GM18498 (cell line): ENCODE data around the gene UBR7.
"Not testable (repeated sequence)": the region's sequence is repeated elsewhere in the genome, so short reads cannot be mapped to it uniquely, and the experiment has no call there.

ENCODE experiments used
- ATAC-seq: cut with Tn5 transposase; IDR thresholded peaks from one replicate; pipeline ENCODE4 v1.9.1; 2021; ENCODE audit warnings: mild to moderate bottlenecking, moderate library complexity; ENCODE audit not compliant: unreplicated experiment

UBR7 gene

DNA sequence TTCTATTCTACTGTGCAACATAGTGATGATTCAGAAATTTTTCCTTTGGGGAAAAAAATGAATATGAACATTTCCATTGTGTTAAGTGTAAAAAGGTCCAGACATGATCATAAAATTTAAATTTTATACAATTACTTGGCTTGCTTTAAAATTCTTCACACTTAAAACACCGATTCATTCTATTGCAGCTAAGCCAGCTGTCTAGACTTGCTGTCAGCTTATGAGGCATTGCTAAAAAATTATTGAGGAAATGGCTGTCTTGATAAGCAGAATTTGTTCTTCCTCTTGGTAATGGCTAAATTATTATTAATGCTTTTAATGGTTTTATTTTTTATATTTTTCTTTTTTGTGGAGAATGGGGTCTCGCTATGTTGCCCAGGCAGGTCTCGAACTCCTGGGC lies 20.1 kb upstream of the UBR7 start:
- no peak for ATAC-seq

DNA sequence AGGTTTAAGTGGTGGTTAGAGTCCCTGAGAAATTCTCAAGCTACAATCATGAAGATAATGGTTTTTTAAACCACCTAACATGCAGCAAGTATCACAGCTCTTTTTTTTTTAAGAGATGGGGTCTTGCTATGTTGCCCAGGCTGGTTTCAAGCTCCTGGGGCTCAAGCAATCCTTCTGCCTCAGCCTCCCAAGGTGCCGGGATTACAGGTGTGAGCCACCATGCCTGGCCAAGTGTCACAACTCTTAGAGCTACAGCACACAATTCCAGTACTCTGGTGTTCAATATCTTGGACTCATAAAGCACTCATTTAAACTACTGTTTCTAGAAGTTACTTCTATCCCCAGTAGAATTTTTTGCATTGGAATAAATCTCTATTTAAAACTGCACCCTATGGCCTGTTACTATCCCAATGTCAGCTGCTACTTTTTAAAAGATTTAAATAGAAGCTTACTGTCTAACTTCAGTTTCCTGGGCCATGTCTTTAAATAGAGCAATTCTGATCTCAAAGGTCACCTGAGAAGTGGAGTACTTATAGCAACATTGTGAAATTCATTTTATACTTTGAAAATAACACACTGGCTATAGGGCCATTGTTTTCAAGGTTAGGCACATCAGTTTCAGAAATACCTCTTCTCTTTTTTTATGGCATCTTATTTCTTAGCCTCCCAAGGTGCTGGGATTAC lies 11.6 kb upstream of the UBR7 start:
- ATAC-seq = no peak

DNA sequence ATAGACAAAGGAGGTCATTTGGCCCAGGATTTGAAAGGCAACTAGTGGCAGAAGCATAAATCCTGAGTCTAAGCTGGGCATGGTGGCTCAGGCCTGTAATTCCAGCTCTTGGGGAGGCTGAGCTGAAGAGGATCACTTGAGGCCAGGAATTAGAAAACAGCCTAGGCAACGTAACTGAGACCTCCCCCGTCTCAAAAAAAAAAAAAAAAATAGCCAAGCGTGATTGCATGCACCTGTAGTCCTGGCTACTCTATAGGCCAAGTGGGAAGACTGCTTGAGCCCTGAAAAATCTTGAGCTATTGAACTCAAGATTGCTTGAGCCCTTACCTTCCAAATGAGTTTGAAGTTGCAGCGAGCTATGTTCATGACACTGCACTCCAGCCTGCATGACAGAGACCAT lies 8.0 kb upstream of the UBR7 start:
- no peak for ATAC-seq

GRCh38 chr14:93200553-93200952 lies 6.5 kb upstream of the UBR7 start:
- ATAC-seq = no peak

DNA sequence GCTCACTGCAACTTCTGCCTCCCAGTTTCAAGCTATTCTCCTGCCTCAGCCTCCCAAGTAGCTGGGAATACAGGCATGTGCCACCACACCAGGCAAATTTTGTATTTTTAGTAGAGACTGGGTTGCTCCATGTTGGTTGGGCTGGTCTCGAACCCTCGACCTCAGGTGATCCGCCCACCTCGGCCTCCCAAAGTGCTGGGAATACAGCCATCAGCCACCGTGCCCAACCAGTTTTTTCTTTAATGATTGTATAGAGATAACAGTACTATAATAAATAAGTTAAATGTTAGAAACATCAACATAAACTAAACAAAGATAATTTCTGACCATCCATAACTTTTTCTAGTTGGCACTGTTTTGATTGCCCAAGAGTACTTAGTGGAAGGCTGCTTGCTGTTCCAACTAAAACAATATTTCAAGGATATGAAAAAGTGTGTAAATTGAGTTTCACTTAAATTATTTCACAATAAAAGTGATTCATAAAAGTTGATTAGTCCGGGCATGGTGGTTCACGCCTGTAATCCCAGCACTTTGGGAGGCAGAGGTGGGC lies 5.8 kb upstream of the UBR7 start:
- no peak for ATAC-seq

GRCh38 chr14:93207468-93208308 lies 632 bp downstream of the UBR7 start:
- ATAC-seq = peak; percentile 40

DNA sequence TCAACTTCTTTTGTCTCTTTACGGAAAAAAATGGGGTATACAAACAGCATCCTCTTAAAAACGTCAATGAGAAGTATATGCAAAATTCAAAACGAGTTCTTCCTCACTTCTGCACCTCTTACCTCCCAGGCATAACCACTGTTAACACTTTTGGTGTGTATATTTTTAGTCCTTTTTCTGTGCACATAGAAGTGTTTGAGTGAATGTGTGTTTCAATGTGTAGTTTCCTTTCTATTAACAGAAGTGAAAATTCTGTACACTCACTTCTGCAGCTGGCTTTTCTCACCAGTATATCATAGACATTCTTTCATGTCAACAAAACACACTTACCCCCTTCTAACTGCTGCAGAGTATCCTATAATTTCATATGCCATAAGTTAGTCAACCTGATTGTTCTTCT lies 5.4 kb downstream of the UBR7 start:
- ATAC-seq = peak; percentile 81

- no peak for ATAC-seq
Measured at GRCh38 chr14:93214598-93214997, 7.5 kb downstream of the UBR7 start.

DNA sequence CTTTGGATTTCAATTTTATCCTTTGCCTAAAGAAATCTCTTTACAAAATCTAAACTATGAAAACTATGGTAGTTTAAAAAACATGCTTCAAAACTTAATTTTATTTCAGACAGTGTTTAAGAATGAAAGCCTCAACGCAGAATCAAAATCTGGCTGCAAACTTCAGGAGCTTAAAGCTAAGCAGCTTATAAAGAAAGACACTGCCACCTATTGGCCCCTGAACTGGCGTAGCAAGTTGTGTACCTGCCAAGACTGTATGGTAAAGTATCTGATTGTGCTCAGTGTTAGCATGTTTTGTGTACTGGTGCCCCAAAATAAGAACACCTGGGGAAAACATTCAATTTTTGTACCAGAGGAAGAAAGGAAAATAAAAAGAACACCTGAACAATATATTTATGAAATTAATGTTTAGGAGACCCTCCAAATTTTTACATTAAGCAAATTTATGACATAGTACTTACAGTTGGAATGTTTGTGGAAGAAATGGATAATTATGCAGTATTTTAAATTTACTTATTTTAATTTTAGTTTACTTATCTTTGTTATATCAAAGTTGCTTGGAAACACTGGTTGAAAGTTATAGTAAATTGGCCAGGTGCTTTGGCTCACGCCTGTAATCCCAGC lies 12.2 kb downstream of the UBR7 start:
- peak; percentile 81 for ATAC-seq

DNA sequence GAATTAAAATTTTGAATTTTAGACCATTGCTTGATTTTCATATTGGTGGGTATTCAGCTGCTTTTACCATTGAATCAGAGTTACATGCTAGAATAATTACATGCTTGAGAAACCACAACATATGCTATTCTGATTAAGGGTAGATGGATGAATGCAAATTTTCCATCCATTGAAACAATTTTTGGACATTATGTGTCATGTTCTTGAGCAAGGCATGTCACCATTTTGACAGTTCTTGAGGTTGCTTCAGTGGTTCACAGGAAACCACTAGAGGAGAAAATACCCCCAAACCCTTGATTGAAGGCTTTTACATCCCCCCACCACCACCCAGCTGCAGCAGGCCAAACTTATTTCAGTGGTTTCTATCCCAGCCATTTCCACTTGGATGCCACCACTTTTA lies 13.5 kb downstream of the UBR7 start:
- no peak for ATAC-seq

DNA sequence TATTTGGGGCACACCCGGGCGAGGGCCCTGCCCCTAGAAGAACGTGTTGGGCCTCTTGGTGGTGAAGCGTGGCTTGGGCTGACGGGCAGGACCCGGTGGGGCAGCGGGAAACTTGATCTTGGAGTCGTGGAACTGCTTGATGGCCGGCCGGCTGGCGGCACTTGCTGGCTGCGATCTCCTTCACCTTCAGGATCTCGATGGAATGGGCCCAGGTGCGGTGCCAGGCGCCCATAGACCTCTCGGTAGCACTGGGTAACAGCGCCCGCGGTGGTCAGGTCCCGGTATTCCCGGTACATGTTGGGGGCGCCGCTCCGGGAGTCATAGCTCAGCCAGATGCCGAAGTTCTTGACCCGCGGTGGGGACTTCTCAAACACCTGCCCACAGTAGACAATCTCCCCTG lies 16.5 kb downstream of the UBR7 start:
- no peak for ATAC-seq

DNA sequence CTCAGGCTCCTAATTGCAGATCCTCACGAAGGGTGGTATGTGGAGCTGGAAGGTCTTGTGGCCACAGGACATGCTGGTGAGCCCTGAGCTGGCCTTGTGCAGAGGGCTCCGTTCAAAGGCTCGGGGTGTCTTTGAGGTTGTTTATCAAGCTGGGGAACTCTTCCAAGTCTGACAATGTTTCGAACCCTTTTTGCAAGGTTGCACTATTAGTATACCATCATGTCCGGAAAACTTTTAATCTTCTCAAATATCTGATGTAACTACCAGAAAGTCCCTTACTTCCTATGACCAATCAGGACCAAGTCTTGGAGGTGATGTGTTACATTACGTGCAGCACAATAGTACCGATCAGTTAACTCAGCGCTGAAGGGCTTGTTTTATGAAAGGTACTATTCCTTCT lies 21.5 kb downstream of the UBR7 start:
- no peak for ATAC-seq

DNA sequence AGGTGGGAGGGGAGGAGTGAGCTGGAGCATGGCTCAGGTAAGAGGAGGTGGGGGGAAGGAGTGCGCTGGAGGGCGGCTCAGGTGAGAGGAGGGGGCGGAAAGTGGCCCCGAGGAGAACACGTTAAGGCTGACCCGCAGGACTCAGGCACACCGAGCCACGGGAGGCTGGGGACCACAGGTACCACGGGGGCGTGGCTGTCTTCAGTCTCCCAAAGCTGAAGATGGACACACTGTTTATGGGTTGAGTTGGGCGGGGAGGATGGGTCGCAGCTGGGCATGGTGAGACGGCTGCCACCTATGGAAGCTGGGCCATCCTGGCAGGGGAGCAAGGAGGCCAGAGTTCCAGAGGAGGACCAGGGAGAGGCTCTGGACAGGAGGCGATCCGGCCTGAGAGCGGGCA lies 23.5 kb downstream of the UBR7 start:
- no peak for ATAC-seq

DNA sequence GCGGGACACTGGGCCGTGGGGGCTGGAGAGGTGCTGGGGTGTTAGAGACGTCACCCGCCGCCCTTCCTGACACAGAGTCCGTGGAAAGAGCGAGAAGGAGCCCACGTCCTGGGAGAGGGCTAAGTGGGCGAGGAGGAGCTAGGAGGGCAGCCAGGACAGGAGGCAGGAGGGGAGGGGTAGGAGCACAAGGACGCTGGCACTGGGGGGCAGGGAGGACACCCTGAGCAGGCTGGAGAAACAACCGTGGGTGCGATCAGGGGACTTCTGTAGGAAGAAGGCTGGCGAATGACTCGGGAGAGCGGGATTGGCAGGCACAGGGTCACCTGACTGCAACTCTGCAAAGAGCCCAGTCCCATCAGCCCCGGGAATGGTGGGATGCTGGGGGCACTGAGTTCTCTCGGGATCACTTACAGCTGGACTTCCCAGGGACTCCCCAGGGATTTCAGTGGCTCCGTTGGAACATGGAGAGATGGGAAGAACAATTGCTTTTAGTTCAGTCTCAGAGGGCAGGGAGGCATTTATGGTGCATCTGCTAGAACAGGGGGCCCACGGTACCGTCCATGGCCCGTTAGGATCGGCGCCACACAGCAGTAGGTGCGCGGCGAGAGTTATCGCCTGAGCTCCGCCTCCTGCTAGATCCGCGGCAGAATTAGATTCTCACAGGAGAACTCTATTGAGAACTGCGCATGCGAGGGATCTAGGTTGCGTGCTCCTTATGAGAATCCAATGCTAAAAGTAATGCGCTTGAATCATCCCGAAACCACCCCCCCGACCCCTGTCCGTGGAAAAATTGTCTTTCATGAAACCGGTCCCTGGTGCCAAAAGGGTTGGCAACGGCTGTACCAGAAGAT lies 24.3 kb downstream of the UBR7 start:
- no peak for ATAC-seq

DNA sequence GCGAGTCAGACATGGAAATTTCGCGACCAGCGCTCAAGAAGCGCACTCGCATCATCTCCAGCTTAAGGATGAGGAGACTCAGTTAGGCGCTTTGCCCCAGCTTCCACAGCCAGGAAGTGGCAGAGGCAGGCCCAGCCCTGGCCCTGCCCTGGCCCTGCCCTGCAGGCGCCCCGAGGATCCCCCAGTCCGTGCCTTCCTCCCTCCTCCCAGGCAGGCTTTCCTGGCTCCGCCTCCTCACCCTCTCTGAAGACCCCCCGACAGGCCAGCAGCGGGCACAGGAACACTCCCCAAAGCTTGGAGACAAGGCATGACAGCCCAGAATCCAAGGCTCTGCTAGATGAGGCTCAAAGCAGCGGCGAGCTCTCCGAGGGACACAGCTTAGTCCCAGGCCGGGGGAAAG lies 25.1 kb downstream of the UBR7 start:
- ATAC-seq = no peak

- ATAC-seq = not testable (repeated sequence)
Measured at GRCh38 chr14:93233078-93233477, 26.0 kb downstream of the UBR7 start.

DNA sequence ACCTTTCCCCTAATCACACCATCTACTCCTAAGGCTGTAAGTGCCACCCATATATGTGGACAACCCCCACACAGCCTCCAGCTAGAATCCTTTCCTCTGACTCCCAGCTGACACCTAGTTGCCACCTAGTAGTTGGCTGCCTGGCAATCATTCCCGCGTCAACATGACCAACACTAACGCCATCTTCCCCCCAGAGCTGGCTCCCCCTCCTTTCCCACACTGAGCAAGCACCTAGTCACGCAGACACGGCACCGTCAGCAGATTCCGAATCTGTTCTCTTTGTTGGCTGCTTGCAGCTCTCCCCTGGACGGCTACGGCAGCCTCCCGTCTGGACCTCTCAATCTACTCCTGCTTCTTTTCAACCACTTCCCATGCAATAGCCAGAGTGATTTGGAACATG lies 27.7 kb downstream of the UBR7 start:
- ATAC-seq = no peak

GRCh38 chr14:93239869-93240677 lies 33.0 kb downstream of the UBR7 start:
- no peak for ATAC-seq

GRCh38 chr14:93240678-93241000 lies 33.6 kb downstream of the UBR7 start:
- ATAC-seq = no peak

DNA sequence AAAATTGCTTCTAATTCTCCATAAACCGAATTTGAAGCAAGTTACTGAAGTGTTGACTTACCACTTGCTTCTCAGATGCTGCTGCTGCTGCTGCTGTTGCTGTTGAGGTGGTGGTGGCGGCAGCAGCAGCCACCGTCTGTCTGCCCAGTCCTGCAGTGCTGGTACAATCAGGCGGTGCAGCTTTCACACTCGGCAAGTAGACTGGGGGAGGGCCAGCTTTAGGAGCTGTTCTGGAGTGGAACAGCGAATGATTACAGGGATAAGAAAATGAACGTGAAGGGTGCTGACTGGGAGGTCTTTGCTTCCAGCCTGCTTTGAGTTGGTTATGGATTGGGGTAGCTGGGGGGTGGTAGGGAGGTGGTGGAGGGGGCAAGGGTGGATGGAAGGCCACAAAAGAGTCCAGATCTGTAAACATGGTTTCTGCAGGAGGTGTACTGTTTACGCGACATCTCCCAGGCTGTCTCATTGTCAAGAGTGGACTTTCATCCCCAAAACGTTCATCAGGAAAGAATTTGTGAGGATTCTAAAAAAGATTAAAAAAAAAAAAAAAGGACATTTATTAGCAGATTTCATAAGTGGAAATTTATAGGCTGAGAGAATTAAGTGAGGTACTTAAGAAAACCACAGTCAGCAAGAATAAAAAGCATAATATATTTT lies 38.8 kb downstream of the UBR7 start:
- no peak for ATAC-seq
